WERI-Rb-1 (cell line): ENCODE measurements around the gene ZNF532.

ENCODE experiments used
- DNase-seq: peaks from one replicate; pipeline ENCODE4 v3.0.0-alpha.2; 2020
- H3K27ac ChIP-seq: fragments of 250-450 bp; sonication (Bioruptor Pico); 2 replicates; pipeline ENCODE4 v1.5.1; 2020; ENCODE audit warnings: mild to moderate bottlenecking, moderate library complexity
- H3K27me3 ChIP-seq: fragments of 250-450 bp; sonication (Bioruptor Pico); 2 replicates; pipeline ENCODE4 v1.5.1; 2021; ENCODE audit warnings: mild to moderate bottlenecking, low read depth, moderate library complexity; ENCODE audit not compliant: insufficient read depth, severe bottlenecking
- H3K36me3 ChIP-seq: fragments of 250-450 bp; sonication (Bioruptor Pico); 2 replicates; pipeline ENCODE4 v1.5.1; 2020; ENCODE audit warnings: mild to moderate bottlenecking, moderate library complexity
- H3K4me3 ChIP-seq: 2 replicates; pipeline ENCODE4 v1.5.1; 2011; ENCODE audit warnings: low read depth, mild to moderate bottlenecking, control low read depth, low read length
- H3K9me3 ChIP-seq: fragments of 250-450 bp; sonication (Bioruptor Pico); 2 replicates; pipeline ENCODE4 v1.5.1; 2021; ENCODE audit warnings: mild to moderate bottlenecking, moderate library complexity; ENCODE audit not compliant: severe bottlenecking
- TF ChIP-seq, protein P1 (sequence below): IDR thresholded peaks from 2 replicates; pipeline ENCODE4 v1.5.1; 2011; ENCODE audit warnings: low read depth, mild to moderate bottlenecking, control low read depth, inconsistent platforms, low read length

The ZNF532 gene

DNA sequence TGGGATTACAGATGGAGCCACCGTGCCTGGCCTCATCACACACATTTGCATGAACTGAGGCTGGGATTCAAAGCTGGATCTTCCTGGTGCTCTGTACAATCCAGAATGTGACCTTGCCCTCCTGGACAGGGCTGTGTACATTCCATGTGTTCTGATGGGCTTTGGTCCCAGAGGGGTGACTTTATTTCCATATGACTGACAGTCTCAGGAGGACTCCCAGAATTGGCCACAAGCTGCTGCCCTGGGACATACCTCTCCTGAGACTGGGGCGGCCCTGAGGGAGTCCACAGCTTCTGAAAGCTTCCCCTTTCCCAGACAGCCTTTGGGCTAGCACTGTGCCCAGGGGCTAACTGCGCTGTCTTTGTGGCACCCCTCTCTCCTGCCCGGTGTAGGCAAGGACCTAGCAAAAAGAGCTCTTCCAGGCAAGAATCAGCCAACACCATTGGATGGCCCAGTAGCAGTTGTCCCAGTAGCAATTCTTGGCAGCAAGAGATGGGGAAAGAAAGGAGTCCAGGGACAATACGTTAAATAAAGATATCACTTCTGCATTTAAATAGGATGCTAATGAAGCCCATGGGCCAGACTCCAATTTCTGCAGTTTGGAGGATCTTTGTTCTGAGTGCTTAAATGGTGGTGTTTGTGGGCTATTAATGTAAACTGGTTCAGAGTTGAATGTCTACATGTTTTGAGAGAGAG is 26.4 kb upstream of the ZNF532 start:
- Histone ChIP-seq H3K9me3 (peaks cover 2% of the 10 kb centered on the region), H3K36me3 (no peaks in the 10 kb centered on the region), H3K27ac (no peak overlapping the region), H3K27me3 (no peaks in the 10 kb centered on the region), H3K4me3 (no peak overlapping the region)
- DNase-seq, result no peak
- TF ChIP-seq, protein P1, sequence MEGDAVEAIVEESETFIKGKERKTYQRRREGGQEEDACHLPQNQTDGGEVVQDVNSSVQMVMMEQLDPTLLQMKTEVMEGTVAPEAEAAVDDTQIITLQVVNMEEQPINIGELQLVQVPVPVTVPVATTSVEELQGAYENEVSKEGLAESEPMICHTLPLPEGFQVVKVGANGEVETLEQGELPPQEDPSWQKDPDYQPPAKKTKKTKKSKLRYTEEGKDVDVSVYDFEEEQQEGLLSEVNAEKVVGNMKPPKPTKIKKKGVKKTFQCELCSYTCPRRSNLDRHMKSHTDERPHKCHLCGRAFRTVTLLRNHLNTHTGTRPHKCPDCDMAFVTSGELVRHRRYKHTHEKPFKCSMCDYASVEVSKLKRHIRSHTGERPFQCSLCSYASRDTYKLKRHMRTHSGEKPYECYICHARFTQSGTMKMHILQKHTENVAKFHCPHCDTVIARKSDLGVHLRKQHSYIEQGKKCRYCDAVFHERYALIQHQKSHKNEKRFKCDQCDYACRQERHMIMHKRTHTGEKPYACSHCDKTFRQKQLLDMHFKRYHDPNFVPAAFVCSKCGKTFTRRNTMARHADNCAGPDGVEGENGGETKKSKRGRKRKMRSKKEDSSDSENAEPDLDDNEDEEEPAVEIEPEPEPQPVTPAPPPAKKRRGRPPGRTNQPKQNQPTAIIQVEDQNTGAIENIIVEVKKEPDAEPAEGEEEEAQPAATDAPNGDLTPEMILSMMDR, result no peak

DNA sequence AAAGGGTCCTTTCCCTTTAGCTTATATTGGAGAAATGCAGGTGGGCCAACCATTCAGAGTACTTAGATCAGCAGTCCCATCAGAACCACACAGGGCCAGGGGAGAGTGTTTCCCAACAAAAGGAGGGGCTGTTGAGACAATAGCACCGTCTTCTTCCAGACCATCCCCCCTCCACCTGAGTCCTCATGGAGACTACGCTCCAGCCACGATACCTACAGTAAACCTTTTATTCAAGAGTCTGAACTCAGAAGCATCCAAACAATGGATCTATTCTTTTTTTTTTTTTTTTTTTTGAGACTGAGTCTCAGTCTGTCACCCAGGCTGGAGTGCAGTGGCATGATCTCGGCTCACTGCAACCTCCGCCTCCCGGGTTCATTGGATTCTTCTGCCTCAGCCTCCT is 25.7 kb upstream of the ZNF532 start:
- Histone ChIP-seq H3K27me3 (no peaks in the 10 kb centered on the region), H3K27ac (no peak overlapping the region), H3K4me3 (no peak overlapping the region), H3K9me3 (peaks cover 2% of the 10 kb centered on the region), H3K36me3 (no peaks in the 10 kb centered on the region)
- no peak for DNase-seq
- TF ChIP-seq, protein P1, result no peak

DNA sequence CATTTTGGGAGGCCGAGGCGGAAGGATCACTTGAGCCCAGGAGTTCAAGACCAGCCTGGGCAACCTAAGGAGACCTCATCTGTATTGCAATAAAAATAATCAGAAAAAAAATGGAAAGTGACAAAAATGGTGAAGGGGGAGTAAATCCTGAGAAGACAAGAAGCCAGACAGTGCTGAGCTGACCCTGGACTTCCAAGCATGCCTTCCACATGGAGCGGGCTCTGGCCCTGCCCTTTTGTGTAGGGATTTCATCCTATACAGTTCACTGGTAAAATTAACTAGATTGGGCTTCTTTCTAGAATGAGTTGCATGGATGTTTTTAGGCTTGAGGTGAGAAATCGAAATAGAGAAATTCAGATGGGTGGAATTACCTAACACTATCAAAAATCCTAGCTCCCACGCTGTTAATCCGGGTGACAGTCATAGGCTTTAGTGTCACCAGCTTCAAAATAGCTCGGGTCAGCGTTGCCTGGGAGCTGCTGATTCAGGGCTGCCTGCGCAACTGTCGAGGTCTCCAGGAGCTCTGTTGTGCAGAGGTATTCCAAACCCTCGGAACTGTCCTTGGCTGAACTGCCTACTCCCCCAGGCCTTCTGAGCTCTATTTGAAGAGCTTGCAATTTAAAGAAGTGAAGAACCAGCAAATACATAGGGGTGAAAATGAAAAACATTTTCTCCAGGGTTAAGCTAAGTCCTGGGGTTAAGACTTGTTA is 21.5 kb upstream of the ZNF532 start:
- no peak overlapping the region for H3K27ac ChIP-seq
- no peaks in the 10 kb centered on the region for H3K36me3 ChIP-seq
- TF ChIP-seq, protein P1, result no peak
- DNase-seq, result peak; percentile 88
- H3K4me3 ChIP-seq, result no peak overlapping the region
- peaks cover 2% of the 10 kb centered on the region for H3K9me3 ChIP-seq
- no peaks in the 10 kb centered on the region for H3K27me3 ChIP-seq

DNA sequence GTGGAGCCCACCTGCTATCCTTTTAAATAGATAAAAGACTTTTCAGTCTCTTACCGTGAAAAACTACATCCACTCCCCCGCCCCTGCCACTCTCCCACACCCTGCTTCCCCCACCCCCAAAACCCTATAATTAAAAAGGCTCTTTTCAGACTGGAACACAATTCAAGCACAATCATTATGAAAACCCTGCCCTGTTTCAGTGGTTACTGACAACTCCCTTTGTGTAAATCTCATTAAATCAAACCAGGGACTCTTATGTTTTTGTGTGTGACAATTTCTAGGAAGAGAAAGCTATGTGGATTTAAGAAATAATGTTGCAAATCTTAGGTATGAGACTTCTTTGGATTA is 21.0 kb upstream of the ZNF532 start:
- no peak overlapping the region for H3K4me3 ChIP-seq
- no peaks in the 10 kb centered on the region for H3K36me3 ChIP-seq
- peaks cover 2% of the 10 kb centered on the region for H3K9me3 ChIP-seq
- H3K27me3 ChIP-seq, result no peaks in the 10 kb centered on the region
- TF ChIP-seq, protein P1, result no peak
- DNase-seq, result no peak
- no peak overlapping the region for H3K27ac ChIP-seq

DNA sequence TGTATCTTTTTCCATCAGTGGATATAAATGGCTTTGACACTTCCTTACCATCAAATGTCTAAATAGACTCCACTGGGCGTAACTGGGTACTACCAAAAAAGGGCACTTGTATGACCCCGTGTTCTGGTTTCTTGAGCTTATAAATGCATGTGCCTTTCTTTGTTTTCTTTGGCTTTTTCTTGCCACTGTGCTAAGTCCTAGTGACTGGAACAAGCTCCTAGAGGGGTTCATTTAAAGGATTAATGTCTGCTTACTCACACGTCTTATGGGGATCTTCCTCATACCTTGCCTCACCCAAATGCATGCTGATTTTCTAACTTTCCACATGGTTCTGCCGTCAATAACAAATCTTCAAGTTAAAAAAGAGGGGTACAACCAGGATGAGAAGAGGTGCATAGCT is 19.8 kb upstream of the ZNF532 start:
- Histone ChIP-seq H3K27me3 (no peaks in the 10 kb centered on the region), H3K4me3 (no peak overlapping the region), H3K36me3 (no peaks in the 10 kb centered on the region), H3K27ac (no peak overlapping the region), H3K9me3 (no peaks in the 10 kb centered on the region)
- DNase-seq, result no peak
- TF ChIP-seq, protein P1, result no peak
